ENCODE results near the gene GRIN2A. TPM values are rescaled to one million over a fixed set of nuclear protein-coding genes. Genes with fewer than 3 reads are reported as not detected.

The GRIN2A gene
- total RNA-seq, 2 experiments from 2014 or later: not detected

DNA sequence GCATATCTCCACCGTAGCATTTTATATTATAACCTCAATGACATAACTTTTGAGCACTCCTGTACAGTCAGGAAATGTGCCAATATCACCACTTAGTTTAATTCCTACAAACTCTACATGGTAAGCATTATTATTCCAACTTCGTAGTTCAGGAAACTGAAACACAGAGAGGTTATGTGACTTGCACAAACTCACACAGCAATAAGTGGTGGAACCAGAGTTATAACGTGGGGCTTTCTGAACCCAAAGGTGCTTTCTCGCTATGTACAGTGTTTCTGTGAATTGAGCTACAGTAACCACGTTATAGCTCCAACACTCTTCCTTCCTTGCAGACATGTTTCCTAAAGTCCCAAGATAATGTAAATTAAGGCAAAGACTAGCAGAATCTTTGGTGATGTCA lies 330.2 kb downstream of the GRIN2A start:
- no peaks in the 10 kb centered on the region for H3K4me1 ChIP-seq (ENCODE audit: insufficient read depth, low read length, poor library complexity, severe bottlenecking)
- H3K4me3 ChIP-seq (ENCODE audit: low read depth, low read length, poor library complexity, severe bottlenecking): no peak overlapping the region
- ChIA-PET POLR2A (no interaction called here), CTCF (ENCODE audit: unreplicated experiment) (no interaction called here)
- no peak overlapping the region for H2AFZ ChIP-seq (ENCODE audit: low read length)
- H3K4me2 ChIP-seq (ENCODE audit: low read length): no peak overlapping the region
- H3K79me2 ChIP-seq (ENCODE audit: insufficient read depth, low read depth, low read length): no peaks in the 10 kb centered on the region
- DNase-seq (ENCODE audit: low spot score): no peak
- H4K20me1 ChIP-seq (ENCODE audit: insufficient read depth, low read length): no peaks in the 10 kb centered on the region
- no TSS peak for BruUV-seq (replicated peaks)
- H3K9me3 ChIP-seq (ENCODE audit: low read length): no peaks in the 10 kb centered on the region
- no peak for TF ChIP-seq EZH2phosphoT487 (IDR thresholded peaks at IDR 0.05; ENCODE audit: borderline replicate concordance, low read depth, low read length)
- TF ChIP-seq, protein P1, sequence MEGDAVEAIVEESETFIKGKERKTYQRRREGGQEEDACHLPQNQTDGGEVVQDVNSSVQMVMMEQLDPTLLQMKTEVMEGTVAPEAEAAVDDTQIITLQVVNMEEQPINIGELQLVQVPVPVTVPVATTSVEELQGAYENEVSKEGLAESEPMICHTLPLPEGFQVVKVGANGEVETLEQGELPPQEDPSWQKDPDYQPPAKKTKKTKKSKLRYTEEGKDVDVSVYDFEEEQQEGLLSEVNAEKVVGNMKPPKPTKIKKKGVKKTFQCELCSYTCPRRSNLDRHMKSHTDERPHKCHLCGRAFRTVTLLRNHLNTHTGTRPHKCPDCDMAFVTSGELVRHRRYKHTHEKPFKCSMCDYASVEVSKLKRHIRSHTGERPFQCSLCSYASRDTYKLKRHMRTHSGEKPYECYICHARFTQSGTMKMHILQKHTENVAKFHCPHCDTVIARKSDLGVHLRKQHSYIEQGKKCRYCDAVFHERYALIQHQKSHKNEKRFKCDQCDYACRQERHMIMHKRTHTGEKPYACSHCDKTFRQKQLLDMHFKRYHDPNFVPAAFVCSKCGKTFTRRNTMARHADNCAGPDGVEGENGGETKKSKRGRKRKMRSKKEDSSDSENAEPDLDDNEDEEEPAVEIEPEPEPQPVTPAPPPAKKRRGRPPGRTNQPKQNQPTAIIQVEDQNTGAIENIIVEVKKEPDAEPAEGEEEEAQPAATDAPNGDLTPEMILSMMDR (conservative IDR thresholded peaks at IDR 0.05; ENCODE audit: low read length): no peak
- no peak overlapping the region for H3K27ac ChIP-seq (ENCODE audit: low read depth, low read length, poor library complexity, severe bottlenecking)
- no peaks in the 10 kb centered on the region for H3K9me2 ChIP-seq (ENCODE audit: insufficient read depth, low read length)
- no peaks in the 10 kb centered on the region for H3K36me3 ChIP-seq (ENCODE audit: insufficient read depth, low read length)
- intact Hi-C loops (cut with micrococcal nuclease; ENCODE audit: unreplicated experiment): no loop called here

DNA sequence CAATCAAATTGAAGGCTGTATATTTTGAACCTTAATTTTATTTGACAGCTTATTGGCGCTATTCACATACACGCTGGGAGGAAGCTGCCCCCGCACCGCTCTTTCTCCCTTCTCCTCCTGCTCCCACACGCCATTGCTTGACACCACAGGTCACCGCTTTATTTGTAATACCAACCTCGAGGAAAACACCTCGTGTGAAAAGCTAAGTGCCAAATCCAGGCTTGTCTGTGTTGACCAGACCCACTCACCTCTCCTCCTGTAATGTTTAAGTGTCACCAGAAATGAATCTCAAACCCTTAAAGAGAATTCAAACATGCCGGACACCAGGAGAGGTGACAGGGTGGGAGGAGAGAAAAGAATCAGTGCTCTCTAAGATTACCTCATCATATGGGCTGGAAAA lies 331.4 kb downstream of the GRIN2A start:
- no peaks in the 10 kb centered on the region for H4K20me1 ChIP-seq (ENCODE audit: insufficient read depth, low read length)
- H3K4me3 ChIP-seq (ENCODE audit: low read depth, low read length, poor library complexity, severe bottlenecking): no peak overlapping the region
- no peak overlapping the region for H3K27ac ChIP-seq (ENCODE audit: low read depth, low read length, poor library complexity, severe bottlenecking)
- H3K4me2 ChIP-seq (ENCODE audit: low read length): no peak overlapping the region
- H3K4me1 ChIP-seq (ENCODE audit: insufficient read depth, low read length, poor library complexity, severe bottlenecking): no peaks in the 10 kb centered on the region
- intact Hi-C loops (cut with micrococcal nuclease; ENCODE audit: unreplicated experiment): no loop called here
- no peak for DNase-seq (ENCODE audit: low spot score)
- H2AFZ ChIP-seq (ENCODE audit: low read length): no peak overlapping the region
- ChIA-PET CTCF (ENCODE audit: unreplicated experiment) (no interaction called here), POLR2A (interaction anchor here (1.2 kb wide), 1 partner anchor 17 kb away, joined by 3 read pairs; no protein-coding TSS in a partner anchor)
- no peaks in the 10 kb centered on the region for H3K9me3 ChIP-seq (ENCODE audit: low read length)
- H3K79me2 ChIP-seq (ENCODE audit: insufficient read depth, low read depth, low read length): no peaks in the 10 kb centered on the region
- TF ChIP-seq, protein P1 (conservative IDR thresholded peaks at IDR 0.05; ENCODE audit: low read length): no peak
- no peak for TF ChIP-seq EZH2phosphoT487 (IDR thresholded peaks at IDR 0.05; ENCODE audit: borderline replicate concordance, low read depth, low read length)
- no TSS peak for BruUV-seq (replicated peaks)
- no peaks in the 10 kb centered on the region for H3K36me3 ChIP-seq (ENCODE audit: insufficient read depth, low read length)
- H3K9me2 ChIP-seq (ENCODE audit: insufficient read depth, low read length): no peaks in the 10 kb centered on the region

DNA sequence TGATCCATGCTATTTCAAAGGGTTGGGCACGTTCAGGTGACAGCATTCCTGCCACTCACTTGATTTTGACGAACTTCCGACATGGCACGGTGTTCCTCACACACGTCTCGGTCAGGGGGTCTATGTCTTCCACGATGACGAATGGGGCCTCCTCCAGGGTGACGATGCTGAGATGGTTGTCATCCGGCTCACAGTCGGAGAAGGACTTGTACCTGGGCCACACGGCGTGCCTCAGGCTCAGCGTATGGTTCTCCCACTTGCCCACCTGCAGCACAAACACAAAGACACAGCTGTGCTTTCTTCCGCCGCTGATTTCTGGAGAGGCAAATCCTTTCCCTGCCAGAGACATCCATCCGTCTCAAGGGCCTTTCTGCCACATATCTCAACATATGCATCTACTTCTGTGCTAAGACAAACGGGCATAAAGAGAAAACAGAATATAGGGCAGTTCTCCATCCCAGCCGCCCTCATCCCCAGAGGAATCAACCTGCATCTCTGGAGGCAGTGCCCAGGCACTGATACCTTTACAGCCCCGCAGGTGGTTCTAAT lies 332.5 kb downstream of the GRIN2A start:
- no TSS peak for BruUV-seq (replicated peaks)
- Histone ChIP-seq H3K27ac (ENCODE audit: low read depth, low read length, poor library complexity, severe bottlenecking) (no peak overlapping the region), H2AFZ (ENCODE audit: low read length) (no peak overlapping the region), H3K9me3 (ENCODE audit: low read length) (no peaks in the 10 kb centered on the region), H3K4me3 (ENCODE audit: low read depth, low read length, poor library complexity, severe bottlenecking) (no peak overlapping the region), H3K79me2 (ENCODE audit: insufficient read depth, low read depth, low read length) (no peaks in the 10 kb centered on the region), H3K4me2 (ENCODE audit: low read length) (no peak overlapping the region), H4K20me1 (ENCODE audit: insufficient read depth, low read length) (no peaks in the 10 kb centered on the region), H3K36me3 (ENCODE audit: insufficient read depth, low read length) (no peaks in the 10 kb centered on the region), H3K9me2 (ENCODE audit: insufficient read depth, low read length) (no peaks in the 10 kb centered on the region), H3K4me1 (ENCODE audit: insufficient read depth, low read length, poor library complexity, severe bottlenecking) (no peaks in the 10 kb centered on the region)
- intact Hi-C loops (cut with micrococcal nuclease; ENCODE audit: unreplicated experiment): no loop called here
- POLR2A ChIA-PET: interaction anchor here (0.7 to 1.2 kb wide), 2 partner anchors 15 to 16 kb away, joined by 3 to 4 read pairs; no protein-coding TSS in a partner anchor
- CTCF ChIA-PET (ENCODE audit: unreplicated experiment): no interaction called here
- TF ChIP-seq, protein P1 (conservative IDR thresholded peaks at IDR 0.05; ENCODE audit: low read length): no peak
- TF ChIP-seq EZH2phosphoT487 (IDR thresholded peaks at IDR 0.05; ENCODE audit: borderline replicate concordance, low read depth, low read length): no peak
- DNase-seq (ENCODE audit: low spot score): no peak

All from OCI-LY7 (cell line).